AG04450 (cell line): ENCODE data around the gene P4HA2. TPM values are rescaled to one million over a fixed set of nuclear protein-coding genes. Genes with fewer than 3 reads are reported as not detected.

Source experiments
- CTCF ChIA-PET: fragments of 300-600, 350-600 bp; formaldehyde crosslinking; extraction: SDS; loops from one replicate; lab custom pipeline; 2022; ENCODE audit warnings: antibody characterized with exemption, inconsistent platforms; lab: Charles Lee
- POLR2A ChIA-PET: fragments of 350-600 bp; formaldehyde crosslinking; extraction: SDS; loops from one replicate; lab custom pipeline; 2021; ENCODE audit warnings: antibody characterized with exemption, inconsistent platforms; lab: Yijun Ruan, JAX
- DNase-seq: peaks from one replicate; pipeline ENCODE4 v3.0.0-alpha.2; 2011; ENCODE audit warnings: low read depth, low spot score
- H3K27ac ChIP-seq: one replicate; pipeline ENCODE4 v1.5.1; 2012; ENCODE audit warnings: low read depth, low read length, control low read depth
- H3K27me3 ChIP-seq: one replicate; pipeline ENCODE4 v1.6.0; 2012; ENCODE audit warnings: low read length; ENCODE audit not compliant: control insufficient read depth, insufficient read depth
- H3K4me3 ChIP-seq: 2 replicates; pipeline ENCODE4 v1.5.1; 2011; ENCODE audit warnings: mild to moderate bottlenecking, low read depth, low read length, control low read depth
- H3K9me3 ChIP-seq: 2 replicates; pipeline ENCODE4 v1.5.1; 2012; ENCODE audit warnings: low read length; ENCODE audit not compliant: control insufficient read depth, insufficient read depth
- CTCF ChIP-seq: IDR thresholded peaks from 2 replicates; pipeline ENCODE4 v1.5.1; 2011; ENCODE audit warnings: low read depth, low read length, control low read depth, inconsistent platforms
- polyA plus RNA-seq: library from polyadenylated mRNA; depleted of rRNA; stranded (reverse); fragments of >200 nt; gene quantifications from 2 replicates; pipeline ENCODE4 v1.2.3, GENCODE V29; 2011

P4HA2 gene
- polyA plus RNA-seq, 1 experiment, result 178 TPM

- no peak overlapping the region for H3K4me3 ChIP-seq
- no peak for TF ChIP-seq CTCF
- ChIA-PET CTCF (interaction anchor here (2.2 to 3.2 kb wide), 2 partner anchors 7 to 120 kb away, joined by 10 to 66 read pairs; no protein-coding TSS in a partner anchor), POLR2A (no interaction called here)
- peaks cover 4% of the 10 kb centered on the region; the same call in 1 of the 2 replicates for H3K9me3 ChIP-seq
- no peak for DNase-seq
- H3K27ac ChIP-seq, result no peak overlapping the region
- H3K27me3 ChIP-seq, result no peaks in the 10 kb centered on the region
These were observed 45.2 kb downstream of the P4HA2 start for GRCh38 chr5:132182359-132183040.

GRCh38 chr5:132181011-132181629, 46.5 kb downstream of the P4HA2 start:
- Histone ChIP-seq H3K27me3 (no peaks in the 10 kb centered on the region), H3K4me3 (no peak overlapping the region), H3K9me3 (peaks cover 4% of the 10 kb centered on the region; the same call in 1 of the 2 replicates), H3K27ac (no peak overlapping the region)
- TF ChIP-seq CTCF, result no peak
- ChIA-PET POLR2A (no interaction called here), CTCF (interaction anchor here (0.6 to 5.5 kb wide), 25 partner anchors 9 to 592 kb away, joined by 3 to 66 read pairs (median 4); no protein-coding TSS in a partner anchor)
- DNase-seq, result no peak

GRCh38 chr5:132180134-132180745, 47.4 kb downstream of the P4HA2 start:
- ChIA-PET CTCF (interaction anchor here (0.6 to 5.5 kb wide), 44 partner anchors 8 to 1829 kb away, joined by 3 to 66 read pairs (median 4); partner anchors contain the start of genes IL3 and SLC22A5), POLR2A (no interaction called here)
- TF ChIP-seq CTCF, result peak; percentile 87
- peaks cover 4% of the 10 kb centered on the region; the same call in 1 of the 2 replicates for H3K9me3 ChIP-seq
- no peak overlapping the region for H3K27ac ChIP-seq
- H3K4me3 ChIP-seq, result no peak overlapping the region
- no peaks in the 10 kb centered on the region for H3K27me3 ChIP-seq
- peak; percentile 29 for DNase-seq

GRCh38 chr5:132179405-132179804, 48.2 kb downstream of the P4HA2 start:
- Histone ChIP-seq H3K9me3 (peaks cover 4% of the 10 kb centered on the region; the same call in 1 of the 2 replicates), H3K27ac (no peak overlapping the region), H3K27me3 (no peaks in the 10 kb centered on the region), H3K4me3 (no peak overlapping the region)
- POLR2A ChIA-PET, result no interaction called here
- no peak for DNase-seq
- CTCF ChIA-PET, result interaction anchor here (0.6 to 5.5 kb wide), 23 partner anchors 10 to 760 kb away, joined by 3 to 66 read pairs (median 5); partner anchors contain the start of genes IL3 and SLC22A5
- no peak for TF ChIP-seq CTCF
